HEK293 (cell line): Measurements from ENCODE around the gene POLN.

Source experiments
- CTCF ChIA-PET: fragments of 350-600 bp; formaldehyde crosslinking; extraction: SDS; loops from one replicate; lab custom pipeline; 2021; ENCODE audit warnings: antibody characterized with exemption; lab: Yijun Ruan, JAX
- POLR2A ChIA-PET: fragments of 300-600 bp; formaldehyde crosslinking; extraction: SDS; loops from one replicate; lab custom pipeline; 2020; ENCODE audit warnings: antibody characterized with exemption, inconsistent platforms; lab: Yijun Ruan, JAX
- H3K27ac ChIP-seq: fragments of 200-500 bp; sonication (Bioruptor generic); 2 replicates; pipeline ENCODE4 v1.5.1; 2014; ENCODE audit warnings: low read depth, low read length, control low read depth, inconsistent platforms; ENCODE audit errors: extremely low read depth
- H3K36me3 ChIP-seq, 2 experiments: fragments of 200-500 bp in 1 of 2; sonication (Bioruptor generic) in 1 of 2; 1 replicate in 1 of 2; 2 replicates in 1 of 2; pipeline ENCODE4 v1.5.1; 2014 to 2017; ENCODE audit warnings: inconsistent platforms in 2 of 2, low read length in 2 of 2; ENCODE audit not compliant: control insufficient read depth in 2 of 2, insufficient read depth in 1 of 2
- H3K4me1 ChIP-seq: fragments of 200-500 bp; sonication (Bioruptor generic); 2 replicates; pipeline ENCODE4 v1.5.1; 2014; ENCODE audit warnings: mild to moderate bottlenecking, low read length, inconsistent platforms; ENCODE audit not compliant: control insufficient read depth, insufficient read depth
- H3K4me3 ChIP-seq: 2 replicates; pipeline ENCODE4 v1.5.1; 2011; ENCODE audit warnings: low read depth, mild to moderate bottlenecking, control low read depth, low read length, moderate library complexity
- H3K9me3 ChIP-seq: fragments of 200-500 bp; sonication (Bioruptor generic); 2 replicates; pipeline ENCODE4 v1.5.1; 2014; ENCODE audit warnings: low read depth, low read length, inconsistent platforms; ENCODE audit not compliant: control insufficient read depth, insufficient read depth
- GLIS1 ChIP-seq: fragments of 450-650 bp; formaldehyde crosslinking; IDR thresholded peaks from 2 replicates; pipeline ENCODE4 v1.5.1; 2016; ENCODE audit warnings: missing biosample characterization, missing genetic modification characterization
- GLIS2 ChIP-seq: fragments of 450-650 bp; formaldehyde crosslinking; IDR thresholded peaks from 2 replicates; pipeline ENCODE4 v1.5.1; 2016; ENCODE audit warnings: missing biosample characterization, missing genetic modification characterization
- KLF9 ChIP-seq: fragments of 450-650 bp; formaldehyde crosslinking; IDR thresholded peaks from 2 replicates; pipeline ENCODE4 v1.5.1; 2016; ENCODE audit warnings: missing biosample characterization, missing genetic modification characterization, low read depth
- MZF1 ChIP-seq: fragments of 450-650 bp; formaldehyde crosslinking; IDR thresholded peaks from 2 replicates; pipeline ENCODE4 v1.5.1; 2017; ENCODE audit warnings: missing biosample characterization, missing genetic modification characterization, borderline replicate concordance
- SCRT1 ChIP-seq: fragments of 450-650 bp; formaldehyde crosslinking; IDR thresholded peaks from 2 replicates; pipeline ENCODE4 v1.5.1; 2016; ENCODE audit warnings: missing biosample characterization, missing genetic modification characterization, borderline replicate concordance
- ZBTB7A ChIP-seq: fragments of 450-650 bp; formaldehyde crosslinking; IDR thresholded peaks from 2 replicates; pipeline ENCODE4 v1.5.1; 2016; ENCODE audit warnings: low read depth, missing biosample characterization, missing genetic modification characterization
- ZNF274 ChIP-seq, 2 experiments: fragments of 200-500 bp in 1 of 2; fragments of 450-650 bp in 1 of 2; sonication (Bioruptor generic) in 1 of 2; formaldehyde crosslinking in 1 of 2; IDR thresholded peaks; 2 replicates each; pipeline versions ENCODE4 v1.5.1 to v1.6.1; 2014 to 2016; ENCODE audit warnings: borderline replicate concordance in 1 of 2, inconsistent platforms in 1 of 2, low read length in 1 of 2, missing biosample characterization in 1 of 2, missing genetic modification characterization in 1 of 2
- ZNF292 ChIP-seq: fragments of 450-650 bp; formaldehyde crosslinking; IDR thresholded peaks from 2 replicates; pipeline ENCODE4 v1.5.1; 2016; ENCODE audit warnings: low read depth, missing biosample characterization, missing genetic modification characterization, borderline replicate concordance
- ZNF302 ChIP-seq: fragments of 450-650 bp; formaldehyde crosslinking; IDR thresholded peaks from 2 replicates; pipeline ENCODE4 v1.5.1; 2016; ENCODE audit warnings: missing biosample characterization, missing genetic modification characterization, low read depth
- ZNF341 ChIP-seq: fragments of 450-650 bp; formaldehyde crosslinking; IDR thresholded peaks from 2 replicates; pipeline ENCODE4; 2016; ENCODE audit warnings: low read depth, missing biosample characterization, missing genetic modification characterization
- ZNF501 ChIP-seq: fragments of 450-650 bp; formaldehyde crosslinking; IDR thresholded peaks from 2 replicates; pipeline ENCODE4 v1.5.1; 2016; ENCODE audit warnings: missing biosample characterization, missing genetic modification characterization
- ZNF561 ChIP-seq: fragments of 450-650 bp; IDR thresholded peaks from 2 replicates; pipeline ENCODE4 v1.5.1; 2018; ENCODE audit warnings: missing biosample characterization, missing genetic modification characterization, borderline replicate concordance
- ZNF664 ChIP-seq: fragments of 450-650 bp; formaldehyde crosslinking; IDR thresholded peaks from 2 replicates; pipeline ENCODE4 v1.5.1; 2016; ENCODE audit warnings: missing biosample characterization, missing genetic modification characterization
- ZSCAN30 ChIP-seq: fragments of 450-650 bp; IDR thresholded peaks from 2 replicates; pipeline ENCODE4 v1.5.1; 2018; ENCODE audit warnings: missing biosample characterization, mild to moderate bottlenecking, missing genetic modification characterization, moderate library complexity
- TF ChIP-seq, protein P1 (sequence below): fragments of 450-650 bp; formaldehyde crosslinking; IDR thresholded peaks from 2 replicates; pipeline ENCODE4 v1.5.1; 2016; ENCODE audit warnings: missing biosample characterization, missing genetic modification characterization
- TF ChIP-seq, protein P2 (sequence below): fragments of 450-650 bp; formaldehyde crosslinking; IDR thresholded peaks from 2 replicates; pipeline ENCODE4 v1.5.1; 2016; ENCODE audit warnings: missing biosample characterization, missing genetic modification characterization, borderline replicate concordance
- TF ChIP-seq, protein P3 (sequence below): fragments of 450-650 bp; formaldehyde crosslinking; IDR thresholded peaks from 2 replicates; pipeline ENCODE4 v1.5.1; 2016; ENCODE audit warnings: missing biosample characterization, missing genetic modification characterization

The POLN gene

DNA sequence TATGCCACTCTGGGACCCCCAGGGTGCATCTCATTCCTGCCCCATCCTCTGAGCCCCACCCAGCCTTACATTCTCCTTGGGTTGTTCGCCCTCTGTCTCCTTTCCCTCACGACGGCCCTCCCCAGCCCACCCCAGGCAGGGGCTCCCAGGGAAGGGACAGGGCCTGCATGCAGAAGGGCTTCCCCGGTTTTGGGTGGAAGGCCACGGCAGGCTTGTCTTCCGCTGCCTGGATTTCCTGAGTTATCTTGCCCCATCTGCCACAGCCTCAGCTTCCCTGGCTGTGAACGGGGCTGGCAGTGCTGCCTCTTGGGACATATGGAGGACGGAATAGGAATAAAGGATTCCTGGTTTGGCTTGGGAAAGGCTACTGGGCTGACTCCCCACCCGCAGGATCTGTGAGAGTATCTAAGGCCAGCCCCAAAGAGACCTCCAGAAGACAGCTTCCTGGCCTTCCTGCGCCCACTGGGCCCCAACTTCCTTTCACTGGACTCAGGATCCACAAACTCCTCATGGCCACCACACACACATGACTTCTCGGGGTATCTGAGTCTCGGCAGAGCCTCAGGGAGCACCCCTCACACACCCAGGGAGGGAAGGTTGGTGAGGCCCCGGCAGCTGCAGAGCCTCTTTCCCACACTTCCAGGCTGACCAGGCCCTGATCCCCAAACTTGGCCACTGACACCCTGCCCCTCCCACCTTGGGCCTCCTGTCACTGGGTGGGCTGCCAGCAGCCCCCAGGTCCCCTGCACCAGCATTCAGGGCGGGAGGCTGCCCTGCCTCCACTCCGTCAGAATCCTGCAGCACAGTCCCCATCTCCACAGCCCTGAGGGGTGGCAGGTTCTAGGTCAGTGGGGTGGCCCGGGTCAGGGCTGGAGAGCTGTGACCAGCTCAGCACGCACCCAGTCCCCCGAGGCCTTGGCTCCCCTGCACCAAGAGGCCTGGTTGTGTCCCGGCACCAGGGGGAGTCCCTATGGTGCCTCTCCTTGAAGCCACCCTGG is 23.5 kb upstream of the POLN start:
- no peak overlapping the region for H3K27ac ChIP-seq
- CTCF ChIA-PET = no interaction called here
- TF ChIP-seq ZNF292 (tag by site-specific recombination) = no peak
- peak; percentile 12; the same call in 1 of the 2 replicates for TF ChIP-seq GLIS2 (tag by site-specific recombination)
- peaks cover 0 to 2% of the 10 kb centered on the region in 2 experiments; a peak in 1 of 3 replicates for H3K36me3 ChIP-seq
- H3K4me1 ChIP-seq = no peaks in the 10 kb centered on the region
- POLR2A ChIA-PET = no interaction called here
- H3K4me3 ChIP-seq = no peak overlapping the region
- no peaks in the 10 kb centered on the region for H3K9me3 ChIP-seq

DNA sequence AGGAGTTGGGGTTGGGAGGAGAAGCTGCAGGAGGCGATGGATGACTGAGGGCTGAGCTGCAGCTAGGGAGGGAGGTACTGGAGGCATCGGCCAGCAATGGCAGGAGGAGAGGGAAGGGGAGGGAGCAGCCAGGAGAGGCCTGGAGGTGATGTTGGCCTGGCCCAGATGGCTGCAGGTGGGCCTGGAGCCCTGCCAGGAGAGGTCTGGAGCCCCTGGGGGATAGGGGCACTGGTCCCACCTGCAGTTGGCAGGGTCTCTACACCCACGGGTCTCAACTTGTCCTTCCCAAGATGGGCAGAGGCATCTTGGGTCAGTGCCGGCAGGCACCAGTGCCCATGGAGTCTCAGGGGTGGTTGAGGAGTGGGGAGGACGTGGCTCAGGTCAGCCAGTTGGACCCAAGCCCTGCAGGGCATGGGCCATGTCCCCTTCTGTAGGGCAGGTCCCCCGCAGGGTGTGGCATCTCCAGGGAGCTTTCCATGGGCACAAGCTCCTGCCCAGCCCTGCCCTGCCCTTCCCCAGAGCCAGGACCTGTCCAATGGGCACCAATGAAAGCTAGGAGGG is 22.6 kb upstream of the POLN start:
- no peaks in the 10 kb centered on the region for H3K9me3 ChIP-seq
- TF ChIP-seq ZNF341 (tag by site-specific recombination) (peak; percentile 68), ZBTB7A (no peak), ZNF501 (tag by site-specific recombination) (no peak), GLIS1 (tag by site-specific recombination) (peak; percentile 62; the same call in 1 of the 2 replicates), SCRT1 (tag by site-specific recombination) (no peak)
- TF ChIP-seq, all 188 proteins: peak for 2
- no peak overlapping the region for H3K27ac ChIP-seq
- ChIA-PET POLR2A (no interaction called here), CTCF (no interaction called here)
- no peak overlapping the region for H3K4me3 ChIP-seq
- peaks cover 0 to 10% of the 10 kb centered on the region in 2 experiments; a peak in 1 of 3 replicates for H3K36me3 ChIP-seq
- H3K4me1 ChIP-seq = no peaks in the 10 kb centered on the region

DNA sequence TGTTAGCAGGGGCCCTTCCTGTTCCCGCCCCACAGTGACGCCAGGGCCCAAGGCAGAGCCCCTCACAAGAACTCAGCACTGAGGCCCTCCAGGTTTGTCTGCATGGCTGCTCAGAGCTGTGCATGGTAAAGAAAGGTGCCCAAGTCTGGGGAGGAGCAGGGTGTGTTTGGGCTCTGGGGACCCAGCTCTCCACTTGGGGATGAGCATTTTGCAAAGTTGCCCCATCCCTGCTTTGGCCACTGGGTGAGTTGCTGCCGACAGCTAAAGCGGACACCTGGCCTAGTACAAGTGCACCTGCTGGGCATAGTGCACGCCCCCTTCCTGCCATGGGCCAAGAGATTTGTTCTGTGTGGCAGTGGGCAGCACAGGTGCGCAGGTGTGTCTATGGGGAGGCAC is 22.0 kb upstream of the POLN start:
- H3K36me3 ChIP-seq = peaks cover 0 to 17% of the 10 kb centered on the region in 2 experiments; a peak in 1 of 3 replicates
- H3K27ac ChIP-seq = no peak overlapping the region
- CTCF ChIA-PET = interaction anchor here (0.6 kb wide), 1 partner anchor 136 kb away, joined by 3 read pairs; no protein-coding TSS in a partner anchor
- H3K9me3 ChIP-seq = no peaks in the 10 kb centered on the region
- TF ChIP-seq KLF9 (tag by site-specific recombination) (no peak), MZF1 (tag by site-specific recombination) (no peak), ZNF664 (tag by site-specific recombination) (no peak), ZNF274 (IDR thresholded peaks at IDR 0.05; ENCODE audit: low read length) (no peak), ZNF274 (tag by site-specific recombination; IDR thresholded peaks at IDR 0.05; ENCODE audit: borderline replicate concordance) (no peak), SCRT1 (tag by site-specific recombination) (no peak), ZNF302 (tag by site-specific recombination) (no peak), ZNF561 (tag by site-specific recombination) (no peak), ZSCAN30 (tag by site-specific recombination) (no peak)
- TF ChIP-seq, protein P1, sequence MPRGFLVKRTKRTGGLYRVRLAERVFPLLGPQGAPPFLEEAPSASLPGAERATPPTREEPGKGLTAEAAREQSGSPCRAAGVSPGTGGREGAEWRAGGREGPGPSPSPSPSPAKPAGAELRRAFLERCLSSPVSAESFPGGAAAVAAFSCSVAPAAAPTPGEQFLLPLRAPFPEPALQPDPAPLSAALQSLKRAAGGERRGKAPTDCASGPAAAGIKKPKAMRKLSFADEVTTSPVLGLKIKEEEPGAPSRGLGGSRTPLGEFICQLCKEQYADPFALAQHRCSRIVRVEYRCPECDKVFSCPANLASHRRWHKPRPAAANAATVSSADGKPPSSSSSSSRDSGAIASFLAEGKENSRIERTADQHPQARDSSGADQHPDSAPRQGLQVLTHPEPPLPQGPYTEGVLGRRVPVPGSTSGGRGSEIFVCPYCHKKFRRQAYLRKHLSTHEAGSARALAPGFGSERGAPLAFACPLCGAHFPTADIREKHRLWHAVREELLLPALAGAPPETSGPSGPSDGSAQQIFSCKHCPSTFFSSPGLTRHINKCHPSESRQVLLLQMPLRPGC (tag by site-specific recombination) = no peak
- TF ChIP-seq, protein P2, sequence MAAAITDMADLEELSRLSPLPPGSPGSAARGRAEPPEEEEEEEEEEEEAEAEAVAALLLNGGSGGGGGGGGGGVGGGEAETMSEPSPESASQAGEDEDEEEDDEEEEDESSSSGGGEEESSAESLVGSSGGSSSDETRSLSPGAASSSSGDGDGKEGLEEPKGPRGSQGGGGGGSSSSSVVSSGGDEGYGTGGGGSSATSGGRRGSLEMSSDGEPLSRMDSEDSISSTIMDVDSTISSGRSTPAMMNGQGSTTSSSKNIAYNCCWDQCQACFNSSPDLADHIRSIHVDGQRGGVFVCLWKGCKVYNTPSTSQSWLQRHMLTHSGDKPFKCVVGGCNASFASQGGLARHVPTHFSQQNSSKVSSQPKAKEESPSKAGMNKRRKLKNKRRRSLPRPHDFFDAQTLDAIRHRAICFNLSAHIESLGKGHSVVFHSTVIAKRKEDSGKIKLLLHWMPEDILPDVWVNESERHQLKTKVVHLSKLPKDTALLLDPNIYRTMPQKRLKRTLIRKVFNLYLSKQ (tag by site-specific recombination) = no peak
- TF ChIP-seq, protein P3, sequence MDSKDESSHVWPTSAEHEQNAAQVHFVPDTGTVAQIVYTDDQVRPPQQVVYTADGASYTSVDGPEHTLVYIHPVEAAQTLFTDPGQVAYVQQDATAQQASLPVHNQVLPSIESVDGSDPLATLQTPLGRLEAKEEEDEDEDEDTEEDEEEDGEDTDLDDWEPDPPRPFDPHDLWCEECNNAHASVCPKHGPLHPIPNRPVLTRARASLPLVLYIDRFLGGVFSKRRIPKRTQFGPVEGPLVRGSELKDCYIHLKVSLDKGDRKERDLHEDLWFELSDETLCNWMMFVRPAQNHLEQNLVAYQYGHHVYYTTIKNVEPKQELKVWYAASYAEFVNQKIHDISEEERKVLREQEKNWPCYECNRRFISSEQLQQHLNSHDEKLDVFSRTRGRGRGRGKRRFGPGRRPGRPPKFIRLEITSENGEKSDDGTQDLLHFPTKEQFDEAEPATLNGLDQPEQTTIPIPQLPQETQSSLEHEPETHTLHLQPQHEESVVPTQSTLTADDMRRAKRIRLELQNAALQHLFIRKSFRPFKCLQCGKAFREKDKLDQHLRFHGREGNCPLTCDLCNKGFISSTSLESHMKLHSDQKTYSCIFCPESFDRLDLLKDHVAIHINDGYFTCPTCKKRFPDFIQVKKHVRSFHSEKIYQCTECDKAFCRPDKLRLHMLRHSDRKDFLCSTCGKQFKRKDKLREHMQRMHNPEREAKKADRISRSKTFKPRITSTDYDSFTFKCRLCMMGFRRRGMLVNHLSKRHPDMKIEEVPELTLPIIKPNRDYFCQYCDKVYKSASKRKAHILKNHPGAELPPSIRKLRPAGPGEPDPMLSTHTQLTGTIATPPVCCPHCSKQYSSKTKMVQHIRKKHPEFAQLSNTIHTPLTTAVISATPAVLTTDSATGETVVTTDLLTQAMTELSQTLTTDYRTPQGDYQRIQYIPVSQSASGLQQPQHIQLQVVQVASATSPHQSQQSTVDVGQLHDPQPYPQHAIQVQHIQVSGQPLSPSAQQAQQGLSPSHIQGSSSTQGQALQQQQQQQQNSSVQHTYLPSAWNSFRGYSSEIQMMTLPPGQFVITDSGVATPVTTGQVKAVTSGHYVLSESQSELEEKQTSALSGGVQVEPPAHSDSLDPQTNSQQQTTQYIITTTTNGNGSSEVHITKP (tag by site-specific recombination) = no peak
- no peaks in the 10 kb centered on the region for H3K4me1 ChIP-seq
- POLR2A ChIA-PET = no interaction called here
- H3K4me3 ChIP-seq = no peak overlapping the region
